GM12864 (cell line): ENCODE results near the gene CPXM2.

Experiments used
- DNase-seq: peaks from one replicate; pipeline ENCODE4 v3.0.0-alpha.2; 2011; ENCODE audit warnings: low read depth
- H3K4me3 ChIP-seq: 2 replicates; pipeline ENCODE4 v1.5.1; 2011; ENCODE audit warnings: mild to moderate bottlenecking, low read depth, low read length, control low read depth
- TF ChIP-seq, protein P1 (sequence below): IDR thresholded peaks from 2 replicates; pipeline ENCODE4 v1.5.1; 2011; ENCODE audit warnings: low read depth, mild to moderate bottlenecking, moderate library complexity, low read length, control low read depth, inconsistent platforms; ENCODE audit errors: missing control alignments

Gene CPXM2

DNA sequence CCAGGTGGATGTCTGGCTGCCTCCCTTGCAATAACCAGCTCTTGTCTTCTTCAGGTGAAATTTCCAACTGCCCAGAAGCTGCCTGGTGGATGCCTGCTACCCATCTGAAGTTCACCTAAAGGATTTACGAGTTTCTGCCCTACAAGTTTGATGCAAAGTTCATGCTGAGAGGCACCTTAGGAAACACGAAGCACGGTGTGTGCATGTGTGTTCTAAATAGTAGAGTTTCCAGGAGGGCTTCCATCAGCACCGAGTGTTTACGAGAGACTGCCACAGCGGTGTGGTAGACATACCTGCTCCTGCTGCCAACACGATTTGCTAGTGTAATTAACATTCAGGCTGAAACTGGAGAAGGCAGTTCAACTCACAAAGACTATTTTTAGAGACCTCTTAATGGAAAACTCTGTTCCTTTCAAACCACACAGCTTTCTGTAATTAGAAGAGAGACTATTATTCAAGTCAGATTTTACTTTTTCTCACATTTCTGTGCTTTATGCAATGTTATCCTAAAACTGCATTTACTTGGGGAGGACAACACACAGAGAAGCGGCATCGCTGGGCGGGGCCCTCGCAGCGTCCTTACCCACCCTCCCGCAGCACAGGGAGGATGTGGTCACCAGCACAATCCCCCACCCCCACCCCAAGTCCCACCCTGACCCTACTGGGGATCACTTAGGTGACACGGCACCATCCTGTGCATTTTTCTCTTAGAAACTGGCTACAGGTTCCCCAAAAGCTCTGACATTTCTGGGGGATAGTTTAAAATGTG lies 15.5 kb upstream of the CPXM2 start:
- DNase-seq: no peak
- TF ChIP-seq, protein P1, sequence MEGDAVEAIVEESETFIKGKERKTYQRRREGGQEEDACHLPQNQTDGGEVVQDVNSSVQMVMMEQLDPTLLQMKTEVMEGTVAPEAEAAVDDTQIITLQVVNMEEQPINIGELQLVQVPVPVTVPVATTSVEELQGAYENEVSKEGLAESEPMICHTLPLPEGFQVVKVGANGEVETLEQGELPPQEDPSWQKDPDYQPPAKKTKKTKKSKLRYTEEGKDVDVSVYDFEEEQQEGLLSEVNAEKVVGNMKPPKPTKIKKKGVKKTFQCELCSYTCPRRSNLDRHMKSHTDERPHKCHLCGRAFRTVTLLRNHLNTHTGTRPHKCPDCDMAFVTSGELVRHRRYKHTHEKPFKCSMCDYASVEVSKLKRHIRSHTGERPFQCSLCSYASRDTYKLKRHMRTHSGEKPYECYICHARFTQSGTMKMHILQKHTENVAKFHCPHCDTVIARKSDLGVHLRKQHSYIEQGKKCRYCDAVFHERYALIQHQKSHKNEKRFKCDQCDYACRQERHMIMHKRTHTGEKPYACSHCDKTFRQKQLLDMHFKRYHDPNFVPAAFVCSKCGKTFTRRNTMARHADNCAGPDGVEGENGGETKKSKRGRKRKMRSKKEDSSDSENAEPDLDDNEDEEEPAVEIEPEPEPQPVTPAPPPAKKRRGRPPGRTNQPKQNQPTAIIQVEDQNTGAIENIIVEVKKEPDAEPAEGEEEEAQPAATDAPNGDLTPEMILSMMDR: no peak

DNA sequence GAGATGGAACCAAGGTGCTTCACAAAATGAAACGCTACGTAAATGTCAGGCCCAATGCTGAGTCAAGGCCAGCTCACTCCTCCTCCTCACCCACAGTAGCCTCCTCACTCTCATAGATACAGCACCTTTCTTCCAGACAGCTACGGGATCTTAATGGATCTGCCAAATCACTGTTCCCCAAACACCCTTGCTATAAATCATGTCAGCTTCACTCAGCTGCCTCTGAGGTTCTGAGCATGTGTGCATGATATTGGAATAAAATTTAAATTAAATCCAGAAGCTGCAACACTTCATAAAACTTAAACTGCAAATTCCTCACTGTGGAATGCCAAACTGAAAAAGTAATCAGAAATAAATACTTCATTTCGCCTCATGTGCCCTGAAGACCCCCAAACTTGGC lies 14.7 kb upstream of the CPXM2 start:
- TF ChIP-seq, protein P1: no peak
- H3K4me3 ChIP-seq: no peak overlapping the region
- DNase-seq: no peak

More for the DNA sequence above, 15.5 kb upstream of the CPXM2 start:
- H3K4me3 ChIP-seq: no peak overlapping the region

DNA sequence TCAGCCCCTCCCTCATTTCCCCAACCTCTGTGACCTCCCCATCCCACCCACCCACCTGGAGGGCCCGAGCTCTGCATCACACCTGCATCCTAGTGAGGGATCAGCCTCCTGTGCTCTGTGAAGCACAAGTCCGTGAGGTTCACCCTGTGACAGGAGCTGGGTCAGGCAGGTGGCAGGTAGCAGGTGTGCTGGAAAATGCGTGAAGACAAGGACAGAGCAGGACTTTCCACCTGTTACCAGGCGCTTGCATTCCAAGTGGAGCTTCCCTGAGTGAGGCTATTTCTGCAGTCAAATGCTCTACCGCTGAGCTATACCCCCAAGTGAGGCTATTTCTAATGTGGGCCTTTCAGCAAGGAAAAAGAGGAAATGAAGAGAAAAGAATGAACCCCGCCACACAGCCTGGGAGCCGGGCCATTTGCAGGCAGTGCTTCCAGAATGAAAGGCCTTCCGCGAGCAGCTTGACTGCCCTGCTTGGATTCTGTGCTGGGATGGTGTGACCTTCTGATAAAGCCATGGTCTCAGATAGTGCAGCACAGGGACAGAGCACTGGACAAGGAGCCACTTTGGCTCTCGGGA lies 13.3 kb upstream of the CPXM2 start:
- no peak for DNase-seq

DNA sequence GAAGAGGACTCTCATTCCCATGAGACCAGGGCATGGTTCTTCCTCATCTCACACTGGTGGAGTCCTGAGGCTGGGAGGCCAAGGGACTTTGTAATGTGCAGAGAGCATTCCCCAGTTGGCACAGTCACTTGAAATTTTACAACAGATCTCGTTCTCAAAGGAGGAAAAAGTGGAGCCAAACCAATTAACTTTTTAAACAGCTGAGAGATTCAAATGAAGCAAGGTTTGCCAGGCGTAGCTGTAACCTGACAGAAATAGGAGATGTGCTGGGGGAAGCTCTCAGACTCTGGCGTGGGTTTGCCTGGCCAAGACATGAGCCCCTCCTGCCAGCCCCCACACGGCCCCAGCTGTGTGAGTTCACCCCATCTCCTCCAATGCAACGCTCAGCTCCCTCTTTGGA lies 12.0 kb upstream of the CPXM2 start:
- TF ChIP-seq, protein P1: no peak
- H3K4me3 ChIP-seq: no peak overlapping the region
- DNase-seq: no peak

More for the DNA sequence above, 13.3 kb upstream of the CPXM2 start:
- no peak overlapping the region for H3K4me3 ChIP-seq
- TF ChIP-seq, protein P1: no peak

DNA sequence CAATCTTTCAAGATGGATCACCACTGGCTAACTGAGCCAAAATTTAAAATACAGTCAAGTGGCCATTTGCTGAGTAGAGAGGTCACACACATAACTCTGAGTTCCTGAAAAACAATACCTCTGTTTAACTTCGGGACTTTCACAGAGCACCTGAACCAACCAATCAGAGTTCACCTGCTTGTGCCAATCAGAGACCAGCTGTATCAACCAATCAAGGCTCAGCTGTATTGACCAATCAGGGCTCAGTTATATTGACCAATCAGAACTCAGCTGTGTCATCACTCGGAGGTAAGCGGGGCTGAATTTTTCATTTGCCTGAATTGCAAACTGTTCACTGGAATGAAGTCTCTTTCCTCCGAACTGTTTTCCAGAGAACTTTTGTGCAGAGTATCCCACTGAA lies 10.0 kb upstream of the CPXM2 start:
- TF ChIP-seq, protein P1: no peak
- no peak for DNase-seq
- no peak overlapping the region for H3K4me3 ChIP-seq

DNA sequence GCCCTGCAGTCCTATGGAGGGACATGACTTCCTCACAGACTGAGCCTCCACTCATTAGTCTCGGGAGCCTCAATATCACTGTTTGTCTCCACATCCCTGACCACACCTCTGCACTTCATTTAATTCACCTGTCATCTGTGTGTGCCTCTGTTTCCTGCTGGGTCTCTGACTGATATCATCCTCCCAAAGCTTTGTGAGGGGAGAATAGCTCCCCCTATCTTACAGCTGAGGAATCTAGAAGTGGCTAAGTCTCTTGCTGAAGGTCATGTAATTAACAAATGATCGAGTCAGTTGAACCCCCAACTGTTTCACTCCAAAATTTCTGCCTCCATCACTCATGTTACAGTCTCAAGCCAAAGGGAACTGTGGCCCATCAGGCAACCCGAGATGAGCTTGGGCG lies 5.5 kb upstream of the CPXM2 start:
- TF ChIP-seq, protein P1: peak; percentile 51
- H3K4me3 ChIP-seq: no peak overlapping the region
- no peak for DNase-seq
